Measurements from ENCODE around the gene SUSD1. TPM values are rescaled to one million over a fixed set of nuclear protein-coding genes. Genes with fewer than 3 reads are reported as not detected.

SUSD1 gene
- total and polyA plus RNA-seq, 9 of the 15 experiments (the other 6 are each of a cell fraction or from before 2014, with no cell fraction given): 10.9 to 44.4 (median 36.1) TPM

DNA sequence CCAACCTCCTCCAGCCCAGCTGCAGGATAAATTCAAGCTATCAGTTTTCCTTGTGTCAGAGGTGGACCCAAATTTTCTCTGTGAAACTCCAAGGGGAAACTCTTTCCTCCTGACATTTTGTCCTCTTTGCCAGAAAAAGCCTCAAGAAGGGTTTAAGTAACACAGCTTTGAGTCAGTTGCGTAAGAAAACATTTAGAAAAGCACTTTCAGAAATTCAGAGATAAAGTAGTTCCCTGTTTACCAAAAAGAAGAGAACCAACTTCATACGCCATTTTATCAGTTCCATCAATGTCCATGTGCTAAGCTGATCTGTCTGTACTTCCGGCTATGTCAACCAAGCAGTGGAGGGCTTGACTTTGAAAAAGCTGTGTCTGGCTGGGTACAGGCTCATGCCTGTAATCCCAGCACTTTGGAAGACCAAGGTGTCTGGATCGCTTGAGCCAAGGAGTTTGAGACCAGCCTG, 19.9 kb upstream of the SUSD1 start (continued):
- TF ChIP-seq ZNF280B (CRISPR knock-in tag; IDR thresholded peaks at IDR 0.05) (no peak), TAF1 (IDR thresholded peaks at IDR 0.05; ENCODE audit: control insufficient read depth, extremely low read depth, insufficient read depth, low read length, severe bottlenecking) (no peak), NFIX (CRISPR knock-in tag; IDR thresholded peaks at IDR 0.05; ENCODE audit: low read depth) (no peak), ZNF133 (CRISPR knock-in tag; IDR thresholded peaks at IDR 0.05) (no peak), SREBF1 (IDR thresholded peaks at IDR 0.05; ENCODE audit: borderline replicate concordance, low read depth, low read length) (no peak), ZSCAN29 (IDR thresholded peaks at IDR 0.05) (no peak), ATF2 (CRISPR knock-in tag; IDR thresholded peaks at IDR 0.05) (no peak), POLR3G (IDR thresholded peaks at IDR 0.05; ENCODE audit: extremely low read depth, insufficient read length, insufficient replicate concordance) (no peak), ADNP (tag; IDR thresholded peaks at IDR 0.05) (0 out of 2 replicates have a peak, but pooled peaks have one; percentile 17), ZNF76 (CRISPR knock-in tag; IDR thresholded peaks at IDR 0.05; ENCODE audit: borderline replicate concordance) (no peak), YBX1 (IDR thresholded peaks at IDR 0.05) (no peak), ZNF354B (CRISPR knock-in tag; IDR thresholded peaks at IDR 0.05) (no peak), GABPB2 (CRISPR knock-in tag; conservative IDR thresholded peaks at IDR 0.05) (no peak), EWSR1 (IDR thresholded peaks at IDR 0.05; ENCODE audit: borderline replicate concordance, low read depth, partially characterized antibody) (no peak), ZBTB26 (CRISPR knock-in tag; IDR thresholded peaks at IDR 0.05) (no peak)
- TF ChIP-seq, protein P1, sequence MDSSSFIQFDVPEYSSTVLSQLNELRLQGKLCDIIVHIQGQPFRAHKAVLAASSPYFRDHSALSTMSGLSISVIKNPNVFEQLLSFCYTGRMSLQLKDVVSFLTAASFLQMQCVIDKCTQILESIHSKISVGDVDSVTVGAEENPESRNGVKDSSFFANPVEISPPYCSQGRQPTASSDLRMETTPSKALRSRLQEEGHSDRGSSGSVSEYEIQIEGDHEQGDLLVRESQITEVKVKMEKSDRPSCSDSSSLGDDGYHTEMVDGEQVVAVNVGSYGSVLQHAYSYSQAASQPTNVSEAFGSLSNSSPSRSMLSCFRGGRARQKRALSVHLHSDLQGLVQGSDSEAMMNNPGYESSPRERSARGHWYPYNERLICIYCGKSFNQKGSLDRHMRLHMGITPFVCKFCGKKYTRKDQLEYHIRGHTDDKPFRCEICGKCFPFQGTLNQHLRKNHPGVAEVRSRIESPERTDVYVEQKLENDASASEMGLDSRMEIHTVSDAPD (CRISPR knock-in tag; IDR thresholded peaks at IDR 0.05): no peak
- TF ChIP-seq, protein P2, sequence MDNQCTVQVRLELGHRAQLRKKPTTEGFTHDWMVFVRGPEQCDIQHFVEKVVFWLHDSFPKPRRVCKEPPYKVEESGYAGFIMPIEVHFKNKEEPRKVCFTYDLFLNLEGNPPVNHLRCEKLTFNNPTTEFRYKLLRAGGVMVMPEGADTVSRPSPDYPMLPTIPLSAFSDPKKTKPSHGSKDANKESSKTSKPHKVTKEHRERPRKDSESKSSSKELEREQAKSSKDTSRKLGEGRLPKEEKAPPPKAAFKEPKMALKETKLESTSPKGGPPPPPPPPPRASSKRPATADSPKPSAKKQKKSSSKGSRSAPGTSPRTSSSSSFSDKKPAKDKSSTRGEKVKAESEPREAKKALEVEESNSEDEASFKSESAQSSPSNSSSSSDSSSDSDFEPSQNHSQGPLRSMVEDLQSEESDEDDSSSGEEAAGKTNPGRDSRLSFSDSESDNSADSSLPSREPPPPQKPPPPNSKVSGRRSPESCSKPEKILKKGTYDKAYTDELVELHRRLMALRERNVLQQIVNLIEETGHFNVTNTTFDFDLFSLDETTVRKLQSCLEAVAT (IDR thresholded peaks at IDR 0.05): no peak
- TF ChIP-seq, protein P3, sequence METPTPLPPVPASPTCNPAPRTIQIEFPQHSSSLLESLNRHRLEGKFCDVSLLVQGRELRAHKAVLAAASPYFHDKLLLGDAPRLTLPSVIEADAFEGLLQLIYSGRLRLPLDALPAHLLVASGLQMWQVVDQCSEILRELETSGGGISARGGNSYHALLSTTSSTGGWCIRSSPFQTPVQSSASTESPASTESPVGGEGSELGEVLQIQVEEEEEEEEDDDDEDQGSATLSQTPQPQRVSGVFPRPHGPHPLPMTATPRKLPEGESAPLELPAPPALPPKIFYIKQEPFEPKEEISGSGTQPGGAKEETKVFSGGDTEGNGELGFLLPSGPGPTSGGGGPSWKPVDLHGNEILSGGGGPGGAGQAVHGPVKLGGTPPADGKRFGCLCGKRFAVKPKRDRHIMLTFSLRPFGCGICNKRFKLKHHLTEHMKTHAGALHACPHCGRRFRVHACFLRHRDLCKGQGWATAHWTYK (CRISPR knock-in tag; IDR thresholded peaks at IDR 0.05): peak; percentile 52; the same call in 1 of the 2 replicates
- TF ChIP-seq, protein P4, sequence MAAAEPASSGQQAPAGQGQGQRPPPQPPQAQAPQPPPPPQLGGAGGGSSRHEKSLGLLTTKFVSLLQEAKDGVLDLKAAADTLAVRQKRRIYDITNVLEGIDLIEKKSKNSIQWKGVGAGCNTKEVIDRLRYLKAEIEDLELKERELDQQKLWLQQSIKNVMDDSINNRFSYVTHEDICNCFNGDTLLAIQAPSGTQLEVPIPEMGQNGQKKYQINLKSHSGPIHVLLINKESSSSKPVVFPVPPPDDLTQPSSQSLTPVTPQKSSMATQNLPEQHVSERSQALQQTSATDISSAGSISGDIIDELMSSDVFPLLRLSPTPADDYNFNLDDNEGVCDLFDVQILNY (CRISPR knock-in tag; IDR thresholded peaks at IDR 0.05): no peak

Data from K562 (cell line).